Heart left ventricle (tissue), 16 donors: ENCODE results near the gene TAAR8. TPM values are rescaled to one million over a fixed set of nuclear protein-coding genes. Genes with fewer than 3 reads are reported as not detected.

Experiments
- ATAC-seq, 4 donors: fragments of 200-7000 bp; cut with Tn5 transposase; one replicate each; pipeline ENCODE4 v1.9.1; 2020 to 2022; ENCODE audit warnings: moderate library complexity in 4 of 4, mild to moderate bottlenecking in 3 of 4, moderate number of reproducible peaks in 1 of 4
- DNase-seq, 5 donors: peaks; one replicate each; pipeline ENCODE4 v3.0.0-alpha.2; 2020
- H3K27ac ChIP-seq, 12 donors: fragments of 200-600 bp; sonication (generic) in 4 of 12; one replicate each; pipeline versions ENCODE4 v1.5.0 to v1.8.0; 2016 to 2022; ENCODE audit warnings: mild to moderate bottlenecking in 2 of 12
- H3K27me3 ChIP-seq, 9 donors: fragments of 200-600 bp; sonication (generic) in 2 of 9; one replicate each; pipeline versions ENCODE4 v1.5.1 to v1.8.0; 2016 to 2022; ENCODE audit warnings: mild to moderate bottlenecking in 3 of 9
- H3K36me3 ChIP-seq, 9 donors: fragments of 200-600 bp; sonication (generic) in 2 of 9; one replicate each; pipeline versions ENCODE4 v1.5.0 to v1.8.0; 2018 to 2022; ENCODE audit warnings: mild to moderate bottlenecking in 2 of 9
- H3K4me1 ChIP-seq, 12 donors: fragments of 200-600 bp; sonication (generic) in 4 of 12; one replicate each; pipeline versions ENCODE4 v1.5.0 to v1.8.0; 2016 to 2022; ENCODE audit warnings: mild to moderate bottlenecking in 3 of 12
- H3K4me3 ChIP-seq, 12 donors: fragments of 200-600 bp; sonication (generic) in 4 of 12; one replicate each; pipeline versions ENCODE4 v1.5.0 to v1.8.0; 2017 to 2022; ENCODE audit warnings: mild to moderate bottlenecking in 9 of 12, moderate library complexity in 4 of 12
- H3K9me3 ChIP-seq, 12 donors: fragments of 200-600 bp; sonication (generic) in 4 of 12; one replicate each; pipeline versions ENCODE4 v1.5.0 to v1.8.0; 2016 to 2022; ENCODE audit warnings: mild to moderate bottlenecking in 1 of 12
- CTCF ChIP-seq, 12 donors: fragments of 200-600 bp; sonication (generic) in 4 of 12; IDR thresholded peaks; one replicate each; pipeline versions ENCODE4 v1.5.0 to v1.8.0; 2018 to 2022; ENCODE audit warnings: antibody characterized with exemption in 12 of 12, mild to moderate bottlenecking in 5 of 12
- POLR2A ChIP-seq, 2 donors: fragments of 450-650 bp; IDR thresholded peaks; one replicate each; pipeline ENCODE4 v1.6.1; 2017; ENCODE audit warnings: antibody characterized with exemption in 2 of 2, mild to moderate bottlenecking in 2 of 2, moderate library complexity in 2 of 2
- WGBS, 4 donors: extraction: QIAGEN DNeasy Blood & Tissue Kit in 2 of 4; methylation state at CpG; one replicate each; pipeline versions ENCODE4 v1.1.5 to v1.1.7; 2013 to 2018; 5-methylcytosine and 5-hydroxymethylcytosine counted together
- intact Hi-C, 10 donors: fragments of 100-400 bp; cut with DNase I; formaldehyde crosslinking; loops; one replicate each; pipeline versions ENCODE4 v1.11.1 to v1.14.2; 2022
- polyA plus RNA-seq, 2 donors: library from polyadenylated mRNA; stranded (reverse); fragments of 200-250 nt; gene quantifications; one replicate each; pipeline ENCODE4 v1.2.3, GENCODE V29; 2013
- total RNA-seq, 9 donors: library from RNA; depleted of rRNA in 2 of 9; stranded (reverse); fragments of >200 nt in 2 of 9; fragmentation: NEBNext Ultra II Directional in 3 of 9; extraction: Animal tissue kit (Norgen Biotek cat#: 25700) in 3 of 9; gene quantifications; one replicate each; pipeline versions ENCODE4 v1.1.0 to v1.2.4, GENCODE V29; 2016 to 2023
- donor health status: ischemic (EF 13 %, LVEDD 7.1; RV severe dilation, severe dysfunction).
- donor health status: healthy with polysubstance abuse.
- donor health status: DM: no; HTN: yes; CAD: no.
- donor health status: DM: no; HTN: no; CAD: no.
- donor health status: ischemic (EF 25% LVEDD 6.9; RV normal size, moderate dysfunction).
- donor health status: ischemic (EF 25% LVEDD 5.7; RV mildly dilated, moderate dysfunction).
- donor health status: healthy.
- donor health status: DM: yes; HTN: yes; CAD: no.
- donor health status: ischemic (EF 35%, LVEDD 5.7; RV mildly dilated, moderate dysfunction).
- donor health status: nonischemic (EF 11% LVEDD 7.7; RV severe dilation, severe dysfunction).
- donor health status: DM: yes; HTN: yes; CAD: no.
- donor health status: PGD.
- donor health status: ischemic (EF 29% LVEDD 5.4; RV normal size, mild dysfunction).
- donor health status: nonischemic (EF 23%, LVEDD 6.1; RV moderate dilation, normal function).

Gene TAAR8
- total and polyA plus RNA-seq, 11 donors: not detected

DNA sequence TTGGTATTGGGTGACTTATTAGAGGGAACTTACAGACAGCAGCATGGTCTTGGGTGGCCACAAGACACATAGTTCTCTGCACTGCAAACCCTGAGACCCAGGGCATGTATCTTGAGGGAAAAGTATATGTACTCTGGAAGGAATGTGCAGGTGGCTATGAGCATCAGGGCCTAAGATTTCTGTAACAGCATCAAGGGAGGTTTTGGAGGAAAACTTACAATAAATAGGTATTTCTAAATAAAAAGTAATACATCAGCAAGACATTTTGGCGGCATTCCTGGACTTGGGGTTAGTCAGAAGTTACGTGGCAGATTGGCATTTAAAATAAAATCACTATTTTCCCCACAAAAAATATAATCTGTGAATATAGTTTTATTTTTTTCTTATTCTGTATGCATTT is 31.5 kb upstream of the TAAR8 start:
- TF ChIP-seq POLR2A (IDR thresholded peaks at IDR 0.05) (no peak), CTCF (IDR thresholded peaks at IDR 0.05) (no peak)
- Histone ChIP-seq H3K27me3 (no peaks in the 10 kb centered on the region), H3K4me1 (no peaks in the 10 kb centered on the region), H3K36me3 (no peaks in the 10 kb centered on the region), H3K9me3 (no peaks in the 10 kb centered on the region), H3K27ac (no peak overlapping the region), H3K4me3 (no peak overlapping the region)
- 47 to 73% (median 50%) methylated on average over 2 of the region's 2 CpGs for WGBS, 4 donors
- intact Hi-C loops: no loop called here
- DNase-seq (no peak), ATAC-seq (no peak)

DNA sequence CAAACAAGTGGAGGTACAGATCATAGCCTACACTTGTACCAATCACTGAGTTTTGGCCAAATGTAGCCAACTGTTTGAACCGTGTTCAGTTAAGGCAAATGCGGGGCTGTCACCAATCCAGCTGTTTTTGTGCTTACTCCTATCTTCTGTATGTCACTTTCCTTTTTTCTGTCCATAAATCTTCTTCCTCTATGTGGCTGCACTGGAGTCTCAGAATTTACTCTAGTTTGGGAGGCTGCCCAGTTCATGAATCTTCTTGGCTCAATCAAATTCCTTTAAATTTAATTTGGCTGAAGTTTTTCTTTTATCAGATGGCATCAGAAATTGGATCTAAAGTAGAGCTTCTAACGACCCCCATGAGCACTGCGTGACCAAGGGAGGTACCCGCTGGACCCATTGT is 27.8 kb upstream of the TAAR8 start:
- intact Hi-C loops: no loop called here
- 81 to 91% (median 89%) methylated on average over 5 of the region's 5 CpGs for WGBS, 4 donors

GRCh38 chr6:132525866-132526265 is 26.6 kb upstream of the TAAR8 start:
- no peaks in the 10 kb centered on the region for H3K4me1 ChIP-seq
- H3K27ac ChIP-seq: no peak overlapping the region
- DNase-seq (no peak), ATAC-seq (no peak)
- TF ChIP-seq CTCF (IDR thresholded peaks at IDR 0.05) (no peak), POLR2A (IDR thresholded peaks at IDR 0.05) (no peak)
- intact Hi-C loops: no loop called here
- H3K36me3 ChIP-seq: no peaks in the 10 kb centered on the region
- no peak overlapping the region for H3K4me3 ChIP-seq
- H3K27me3 ChIP-seq: peaks cover 0 to 10% (median 0%) of the 10 kb centered on the region in 9 donors
- 59 to 72% (median 64%) methylated on average over 4 of the region's 4 CpGs for WGBS, 4 donors
- no peaks in the 10 kb centered on the region for H3K9me3 ChIP-seq

More for the DNA sequence above, 27.8 kb upstream of the TAAR8 start:
- no peaks in the 10 kb centered on the region for H3K36me3 ChIP-seq
- ATAC-seq (no peak), DNase-seq (no peak)
- peaks cover 0 to 5% (median 0%) of the 10 kb centered on the region in 9 donors for H3K27me3 ChIP-seq
- H3K4me3 ChIP-seq: no peak overlapping the region
- no peaks in the 10 kb centered on the region for H3K4me1 ChIP-seq
- H3K27ac ChIP-seq: no peak overlapping the region
- H3K9me3 ChIP-seq: no peaks in the 10 kb centered on the region
- TF ChIP-seq CTCF (IDR thresholded peaks at IDR 0.05): no peak
- no peak for TF ChIP-seq POLR2A (IDR thresholded peaks at IDR 0.05)

DNA sequence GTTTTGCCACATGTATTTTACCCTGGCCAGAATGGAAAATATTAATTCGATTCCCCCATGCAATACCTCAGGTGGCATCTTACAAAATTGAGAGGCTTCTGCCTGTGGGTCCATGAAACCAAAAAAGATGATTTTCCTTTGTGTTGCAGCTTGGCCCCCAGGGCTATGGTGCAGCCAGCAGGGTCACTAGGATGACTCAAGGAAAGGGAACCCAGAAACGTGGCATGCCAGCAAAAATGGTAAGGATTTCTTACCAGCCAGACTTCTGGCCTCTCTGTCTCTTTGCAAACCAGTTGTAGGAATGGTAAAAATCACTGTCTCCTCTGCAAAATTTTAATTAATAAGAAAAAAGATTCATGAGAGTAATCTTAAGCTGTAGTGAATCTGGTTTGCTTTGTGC is 26.0 kb upstream of the TAAR8 start:
- H3K9me3 ChIP-seq: no peaks in the 10 kb centered on the region
- no peaks in the 10 kb centered on the region for H3K36me3 ChIP-seq
- TF ChIP-seq CTCF (IDR thresholded peaks at IDR 0.05) (no peak), POLR2A (IDR thresholded peaks at IDR 0.05) (no peak)
- no peaks in the 10 kb centered on the region for H3K4me1 ChIP-seq
- ATAC-seq (no peak), DNase-seq (no peak)
- H3K27ac ChIP-seq: no peak overlapping the region
- WGBS, 4 donors: 40 to 70% (median 58%) methylated on average over 2 of the region's 2 CpGs
- intact Hi-C loops: no loop called here
- peaks cover 0 to 10% (median 0%) of the 10 kb centered on the region in 9 donors for H3K27me3 ChIP-seq
- no peak overlapping the region for H3K4me3 ChIP-seq
